ENCODE data around the gene FBXO10. TPM values are rescaled to one million over a fixed set of nuclear protein-coding genes. Genes with fewer than 3 reads are reported as not detected.

The FBXO10 gene
- total RNA-seq, 4 donors from 2014 or later: 2.8 to 12.9 (median 9.4) TPM; not detected in 1

- TF ChIP-seq POLR2A (IDR thresholded peaks at IDR 0.05): no peak
- TF ChIP-seq CTCF (IDR thresholded peaks at IDR 0.05): no peak
- DNase-seq: no peak
- intact Hi-C loops (cut with DNase I; ENCODE audit: low total_unique reads): no loop called here
- no peak overlapping the region for H3K4me3 ChIP-seq
- H3K9me3 ChIP-seq: no peaks in the 10 kb centered on the region
- H3K36me3 ChIP-seq: no peaks in the 10 kb centered on the region
- no peak overlapping the region for H3K27ac ChIP-seq
- H3K27me3 ChIP-seq: no peaks in the 10 kb centered on the region
- no peaks in the 10 kb centered on the region for H3K4me1 ChIP-seq
Observed at GRCh38 chr9:37542895-37543294, 33.3 kb downstream of the FBXO10 start.

GRCh38 chr9:37542488-37542887 is 33.7 kb downstream of the FBXO10 start:
- TF ChIP-seq POLR2A (IDR thresholded peaks at IDR 0.05) (no peak), CTCF (IDR thresholded peaks at IDR 0.05) (no peak)
- Histone ChIP-seq H3K36me3 (no peaks in the 10 kb centered on the region), H3K9me3 (no peaks in the 10 kb centered on the region), H3K27me3 (no peaks in the 10 kb centered on the region), H3K4me3 (no peak overlapping the region), H3K27ac (no peak overlapping the region), H3K4me1 (no peaks in the 10 kb centered on the region)
- no peak for DNase-seq
- intact Hi-C loops (cut with DNase I; ENCODE audit: low total_unique reads): no loop called here

GRCh38 chr9:37541465-37541864 is 34.7 kb downstream of the FBXO10 start:
- TF ChIP-seq POLR2A (IDR thresholded peaks at IDR 0.05): no peak
- TF ChIP-seq CTCF (IDR thresholded peaks at IDR 0.05): no peak
- Histone ChIP-seq H3K27me3 (no peaks in the 10 kb centered on the region), H3K4me1 (no peaks in the 10 kb centered on the region), H3K27ac (no peak overlapping the region), H3K9me3 (no peaks in the 10 kb centered on the region), H3K4me3 (no peak overlapping the region), H3K36me3 (no peaks in the 10 kb centered on the region)
- intact Hi-C loops (cut with DNase I; ENCODE audit: low total_unique reads): no loop called here
- no peak for DNase-seq

GRCh38 chr9:37540634-37541033 is 35.5 kb downstream of the FBXO10 start:
- Histone ChIP-seq H3K9me3 (no peaks in the 10 kb centered on the region), H3K27me3 (no peaks in the 10 kb centered on the region), H3K4me1 (no peaks in the 10 kb centered on the region), H3K4me3 (no peak overlapping the region), H3K36me3 (no peaks in the 10 kb centered on the region), H3K27ac (no peak overlapping the region)
- intact Hi-C loops (cut with DNase I; ENCODE audit: low total_unique reads): no loop called here
- TF ChIP-seq POLR2A (IDR thresholded peaks at IDR 0.05): no peak
- no peak for TF ChIP-seq CTCF (IDR thresholded peaks at IDR 0.05)
- DNase-seq: no peak

- H3K9me3 ChIP-seq: no peaks in the 10 kb centered on the region
- no peak for DNase-seq
- intact Hi-C loops (cut with DNase I; ENCODE audit: low total_unique reads): no loop called here
- H3K36me3 ChIP-seq: no peaks in the 10 kb centered on the region
- no peak overlapping the region for H3K27ac ChIP-seq
- no peaks in the 10 kb centered on the region for H3K27me3 ChIP-seq
- H3K4me1 ChIP-seq: no peaks in the 10 kb centered on the region
- H3K4me3 ChIP-seq: no peak overlapping the region
- TF ChIP-seq CTCF (IDR thresholded peaks at IDR 0.05) (no peak), POLR2A (IDR thresholded peaks at IDR 0.05) (no peak)
Observed at GRCh38 chr9:37539634-37540033, 36.5 kb downstream of the FBXO10 start.
